KOPT-K1 (cell line): Measurements from ENCODE around the gene NRDC.

Source experiments
- H3K27ac ChIP-seq: fragments of 200-600 bp; sonication (generic); 2 replicates; pipeline ENCODE4 v1.5.1; 2016; ENCODE audit warnings: antibody characterized with exemption, mild to moderate bottlenecking, low read depth, low read length; ENCODE audit not compliant: poor library complexity, severe bottlenecking
- H3K36me3 ChIP-seq: fragments of 200-600 bp; sonication (generic); 2 replicates; pipeline ENCODE4 v1.5.1; 2017; ENCODE audit warnings: antibody characterized with exemption, mild to moderate bottlenecking, low read length, moderate library complexity; ENCODE audit not compliant: insufficient read depth
- H3K9me3 ChIP-seq: fragments of 200-600 bp; sonication (generic); 2 replicates; pipeline ENCODE4 v1.5.1; 2017; ENCODE audit warnings: antibody characterized with exemption, low read length, mild to moderate bottlenecking; ENCODE audit not compliant: insufficient read depth, poor library complexity, severe bottlenecking

NRDC gene

GRCh38 chr1:51867479-51868232, 10.9 kb downstream of the NRDC start:
- H3K27ac ChIP-seq = no peak overlapping the region
- H3K36me3 ChIP-seq = peaks cover 43% of the 10 kb centered on the region
- H3K9me3 ChIP-seq = no peaks in the 10 kb centered on the region

GRCh38 chr1:51863384-51863783, 15.1 kb downstream of the NRDC start:
- Histone ChIP-seq H3K9me3 (no peaks in the 10 kb centered on the region), H3K36me3 (peaks cover 36% of the 10 kb centered on the region), H3K27ac (no peak overlapping the region)

- Histone ChIP-seq H3K36me3 (peaks cover 35% of the 10 kb centered on the region), H3K27ac (no peak overlapping the region), H3K9me3 (no peaks in the 10 kb centered on the region)
Measured at GRCh38 chr1:51861669-51862068, 16.9 kb downstream of the NRDC start.

- no peaks in the 10 kb centered on the region for H3K9me3 ChIP-seq
- H3K27ac ChIP-seq = no peak overlapping the region
- peaks cover 48% of the 10 kb centered on the region for H3K36me3 ChIP-seq
Measured at GRCh38 chr1:51859735-51860134, 18.8 kb downstream of the NRDC start.

GRCh38 chr1:51859333-51859732, 19.2 kb downstream of the NRDC start:
- Histone ChIP-seq H3K36me3 (peaks cover 48% of the 10 kb centered on the region), H3K9me3 (no peaks in the 10 kb centered on the region), H3K27ac (no peak overlapping the region)

GRCh38 chr1:51858892-51859291, 19.6 kb downstream of the NRDC start:
- Histone ChIP-seq H3K9me3 (no peaks in the 10 kb centered on the region), H3K27ac (no peak overlapping the region)

GRCh38 chr1:51856745-51857144, 21.8 kb downstream of the NRDC start:
- Histone ChIP-seq H3K27ac (no peak overlapping the region), H3K9me3 (no peaks in the 10 kb centered on the region), H3K36me3 (peaks cover 36% of the 10 kb centered on the region)

More at GRCh38 chr1:51858892-51859291, 19.6 kb downstream of the NRDC start:
- peaks cover 47% of the 10 kb centered on the region for H3K36me3 ChIP-seq

GRCh38 chr1:51855624-51856023, 22.9 kb downstream of the NRDC start:
- no peaks in the 10 kb centered on the region for H3K9me3 ChIP-seq
- H3K27ac ChIP-seq = no peak overlapping the region
- H3K36me3 ChIP-seq = peaks cover 32% of the 10 kb centered on the region

GRCh38 chr1:51853360-51853759, 25.2 kb downstream of the NRDC start:
- H3K9me3 ChIP-seq = no peaks in the 10 kb centered on the region
- H3K36me3 ChIP-seq = peaks cover 32% of the 10 kb centered on the region
- H3K27ac ChIP-seq = no peak overlapping the region

- Histone ChIP-seq H3K27ac (no peak overlapping the region), H3K9me3 (no peaks in the 10 kb centered on the region), H3K36me3 (peaks cover 35% of the 10 kb centered on the region)
Measured at GRCh38 chr1:51851882-51852396, 26.6 kb downstream of the NRDC start.

- no peak overlapping the region for H3K27ac ChIP-seq
Measured at GRCh38 chr1:51850420-51851223, 27.9 kb downstream of the NRDC start.

GRCh38 chr1:51847294-51847920, 31.1 kb downstream of the NRDC start:
- Histone ChIP-seq H3K9me3 (no peaks in the 10 kb centered on the region), H3K36me3 (peaks cover 14% of the 10 kb centered on the region; the same call in 1 of the 2 replicates), H3K27ac (no peak overlapping the region)

More at GRCh38 chr1:51850420-51851223, 27.9 kb downstream of the NRDC start:
- Histone ChIP-seq H3K36me3 (peaks cover 33% of the 10 kb centered on the region), H3K9me3 (no peaks in the 10 kb centered on the region)

- Histone ChIP-seq H3K9me3 (no peaks in the 10 kb centered on the region), H3K27ac (no peak overlapping the region), H3K36me3 (peaks cover 30% of the 10 kb centered on the region)
Measured at GRCh38 chr1:51843948-51844347, 34.6 kb downstream of the NRDC start.

- H3K9me3 ChIP-seq = no peaks in the 10 kb centered on the region
- H3K36me3 ChIP-seq = peaks cover 42% of the 10 kb centered on the region
- H3K27ac ChIP-seq = no peak overlapping the region
Measured at GRCh38 chr1:51842261-51842660, 36.3 kb downstream of the NRDC start.
